PFSK-1 (cell line): ENCODE measurements around the gene NMBR.

Source experiments
- FOXP2 ChIP-seq: optimal IDR thresholded peaks from 2 replicates; pipeline ENCODE3; 2011; ENCODE audit warnings: borderline replicate concordance, control low read depth, inconsistent platforms; ENCODE audit not compliant: insufficient read depth; ENCODE audit errors: extremely low read length, extremely low read depth
- POLR2AphosphoS5 ChIP-seq: IDR thresholded peaks from 2 replicates; pipeline ENCODE4 v1.6.1; 2012; ENCODE audit warnings: low read depth, mild to moderate bottlenecking, control low read depth, low read length, moderate library complexity
- SIN3A ChIP-seq: IDR thresholded peaks from 2 replicates; pipeline ENCODE4 v1.6.1; 2012; ENCODE audit warnings: mild to moderate bottlenecking, low read length, moderate library complexity, borderline replicate concordance; ENCODE audit not compliant: insufficient read depth
- TAF1 ChIP-seq: IDR thresholded peaks from 2 replicates; pipeline ENCODE4 v1.6.1; 2012; ENCODE audit warnings: low read length, control low read depth, borderline replicate concordance; ENCODE audit not compliant: insufficient read depth
- TF ChIP-seq, protein P1 (sequence below), 2 experiments: IDR thresholded peaks; 2 replicates each; pipeline versions ENCODE4 v1.6.1 to v1.8.0; 2011 to 2012; ENCODE audit warnings: low read depth in 2 of 2, low read length in 2 of 2, control low read depth in 1 of 2, inconsistent platforms in 1 of 2, mild to moderate bottlenecking in 1 of 2, moderate library complexity in 1 of 2; ENCODE audit not compliant: insufficient read depth in 1 of 2

Gene NMBR

DNA sequence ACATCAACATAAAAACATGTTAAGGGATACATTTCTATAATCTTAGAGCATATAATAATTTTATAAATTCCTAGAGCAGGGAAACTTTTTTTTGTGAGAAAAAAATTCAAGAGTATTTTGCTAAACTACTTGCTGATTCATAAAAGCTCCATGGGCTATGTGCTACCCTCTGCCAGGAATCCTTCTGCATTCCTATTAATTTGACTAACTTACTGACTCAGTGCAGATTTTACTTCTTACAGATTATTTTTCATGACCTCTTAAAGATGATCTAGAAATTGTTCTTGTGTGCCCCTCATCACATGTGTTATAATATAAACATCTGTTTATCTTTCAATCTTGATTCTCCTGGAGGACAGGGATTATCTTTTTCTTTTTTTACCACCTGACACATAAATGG lies 5.8 kb upstream of the NMBR start:
- no peak for TF ChIP-seq SIN3A
- TF ChIP-seq, protein P1, sequence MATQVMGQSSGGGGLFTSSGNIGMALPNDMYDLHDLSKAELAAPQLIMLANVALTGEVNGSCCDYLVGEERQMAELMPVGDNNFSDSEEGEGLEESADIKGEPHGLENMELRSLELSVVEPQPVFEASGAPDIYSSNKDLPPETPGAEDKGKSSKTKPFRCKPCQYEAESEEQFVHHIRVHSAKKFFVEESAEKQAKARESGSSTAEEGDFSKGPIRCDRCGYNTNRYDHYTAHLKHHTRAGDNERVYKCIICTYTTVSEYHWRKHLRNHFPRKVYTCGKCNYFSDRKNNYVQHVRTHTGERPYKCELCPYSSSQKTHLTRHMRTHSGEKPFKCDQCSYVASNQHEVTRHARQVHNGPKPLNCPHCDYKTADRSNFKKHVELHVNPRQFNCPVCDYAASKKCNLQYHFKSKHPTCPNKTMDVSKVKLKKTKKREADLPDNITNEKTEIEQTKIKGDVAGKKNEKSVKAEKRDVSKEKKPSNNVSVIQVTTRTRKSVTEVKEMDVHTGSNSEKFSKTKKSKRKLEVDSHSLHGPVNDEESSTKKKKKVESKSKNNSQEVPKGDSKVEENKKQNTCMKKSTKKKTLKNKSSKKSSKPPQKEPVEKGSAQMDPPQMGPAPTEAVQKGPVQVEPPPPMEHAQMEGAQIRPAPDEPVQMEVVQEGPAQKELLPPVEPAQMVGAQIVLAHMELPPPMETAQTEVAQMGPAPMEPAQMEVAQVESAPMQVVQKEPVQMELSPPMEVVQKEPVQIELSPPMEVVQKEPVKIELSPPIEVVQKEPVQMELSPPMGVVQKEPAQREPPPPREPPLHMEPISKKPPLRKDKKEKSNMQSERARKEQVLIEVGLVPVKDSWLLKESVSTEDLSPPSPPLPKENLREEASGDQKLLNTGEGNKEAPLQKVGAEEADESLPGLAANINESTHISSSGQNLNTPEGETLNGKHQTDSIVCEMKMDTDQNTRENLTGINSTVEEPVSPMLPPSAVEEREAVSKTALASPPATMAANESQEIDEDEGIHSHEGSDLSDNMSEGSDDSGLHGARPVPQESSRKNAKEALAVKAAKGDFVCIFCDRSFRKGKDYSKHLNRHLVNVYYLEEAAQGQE (IDR thresholded peaks at IDR 0.05; ENCODE audit: insufficient read depth in 1 of 2, low read depth in 2 of 2, low read length in 2 of 2): no peak
- TF ChIP-seq TAF1: no peak
- no peak for TF ChIP-seq FOXP2
- TF ChIP-seq POLR2AphosphoS5: no peak

DNA sequence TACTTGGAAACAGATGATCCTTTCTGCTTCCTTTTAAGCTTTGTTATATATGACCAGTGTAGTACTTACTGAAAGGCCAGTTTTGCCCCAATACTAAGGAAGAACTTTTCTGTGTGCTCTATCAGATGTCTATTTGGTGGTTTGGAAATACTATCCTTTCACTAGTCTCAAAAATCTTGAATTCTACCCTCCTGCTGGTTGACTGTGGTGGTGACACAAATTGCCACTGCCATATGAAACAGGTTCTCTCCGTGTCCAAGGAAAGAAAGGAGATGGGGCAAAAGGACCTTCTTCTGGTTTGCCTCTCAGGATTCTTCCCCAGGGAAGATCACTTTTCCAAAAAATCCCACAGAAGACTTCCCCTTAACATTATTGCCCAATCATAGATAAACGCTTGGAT lies 8.0 kb downstream of the NMBR start:
- TF ChIP-seq SIN3A: no peak
- TF ChIP-seq FOXP2: no peak
- TF ChIP-seq, protein P1 (IDR thresholded peaks at IDR 0.05; ENCODE audit: insufficient read depth in 1 of 2, low read depth in 2 of 2, low read length in 2 of 2): no peak
- TF ChIP-seq TAF1: no peak
- no peak for TF ChIP-seq POLR2AphosphoS5

DNA sequence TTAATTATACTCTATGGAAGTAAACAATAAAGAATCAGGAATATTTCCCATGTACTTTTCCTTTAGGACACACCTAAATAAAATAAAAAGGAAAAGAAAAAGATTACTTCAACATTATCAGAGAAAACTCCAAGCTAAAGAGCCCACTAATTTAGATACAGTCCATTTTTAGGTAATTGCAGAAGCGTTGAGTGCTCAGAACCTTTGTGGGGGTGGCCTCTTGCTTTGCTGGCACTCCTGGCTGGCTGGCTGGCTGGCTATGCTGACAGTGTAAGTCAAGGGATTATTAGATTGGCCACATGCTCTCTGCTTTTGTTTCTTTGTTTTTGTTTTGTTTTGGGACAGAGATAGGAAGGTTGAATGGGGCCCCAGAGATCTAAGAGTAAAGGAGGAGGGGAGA lies 14.3 kb downstream of the NMBR start, which contains the start of gene GJE1:
GJE1 (plus strand) TSS at position 301 of the 400 bp plus-strand sequence. CDS start 234 bp downstream, outside the sequence.
- TF ChIP-seq SIN3A (no peak), FOXP2 (no peak), TAF1 (no peak), POLR2AphosphoS5 (no peak)
- TF ChIP-seq, protein P1 (IDR thresholded peaks at IDR 0.05; ENCODE audit: insufficient read depth in 1 of 2, low read depth in 2 of 2, low read length in 2 of 2): no peak

DNA sequence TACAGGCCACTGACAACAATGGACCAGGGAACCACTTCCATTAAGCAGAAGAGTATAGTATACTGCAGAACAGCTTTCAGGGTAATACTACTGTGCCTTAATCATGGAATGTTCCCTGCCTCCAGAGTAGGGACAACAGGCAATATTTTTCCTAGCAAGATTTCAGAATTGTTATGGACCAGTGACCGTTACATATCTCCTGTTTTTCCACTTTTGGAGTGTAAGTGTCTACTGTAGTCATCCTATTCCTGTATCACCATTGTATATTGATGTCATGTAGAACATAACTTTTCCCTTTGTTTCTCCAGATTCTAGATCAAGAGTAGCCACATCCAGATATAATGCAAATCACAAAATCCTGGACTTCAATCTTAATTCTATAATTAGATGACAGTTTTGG lies 16.1 kb downstream of the NMBR start:
- TF ChIP-seq TAF1: no peak
- TF ChIP-seq, protein P1 (IDR thresholded peaks at IDR 0.05; ENCODE audit: insufficient read depth in 1 of 2, low read depth in 2 of 2, low read length in 2 of 2): no peak
- TF ChIP-seq FOXP2: no peak
- TF ChIP-seq POLR2AphosphoS5: no peak
- TF ChIP-seq SIN3A: no peak

DNA sequence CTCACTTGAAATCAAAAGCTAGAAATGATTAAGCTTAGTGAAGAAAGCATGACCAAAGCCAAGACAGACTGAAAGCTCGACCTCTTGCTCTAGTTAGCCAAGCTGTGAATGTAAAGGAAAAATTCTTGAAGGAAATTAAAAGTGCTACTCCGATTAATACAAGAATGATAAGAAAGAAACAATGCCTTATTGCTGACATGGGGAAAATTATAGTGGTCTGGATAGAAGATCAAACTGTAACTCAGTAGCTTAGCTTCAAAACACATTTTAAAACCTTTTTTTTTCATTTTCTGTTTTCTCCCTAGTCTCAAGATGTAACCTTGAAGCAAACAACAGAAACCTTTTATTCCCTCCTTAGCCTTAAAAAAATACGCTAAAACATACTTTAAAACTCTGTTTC lies 25.6 kb downstream of the NMBR start:
- TF ChIP-seq POLR2AphosphoS5 (no peak), FOXP2 (no peak), SIN3A (no peak), TAF1 (no peak)
- TF ChIP-seq, protein P1 (IDR thresholded peaks at IDR 0.05; ENCODE audit: insufficient read depth in 1 of 2, low read depth in 2 of 2, low read length in 2 of 2): no peak
